ENCODE data around the gene GPX4.

The GPX4 gene

DNA sequence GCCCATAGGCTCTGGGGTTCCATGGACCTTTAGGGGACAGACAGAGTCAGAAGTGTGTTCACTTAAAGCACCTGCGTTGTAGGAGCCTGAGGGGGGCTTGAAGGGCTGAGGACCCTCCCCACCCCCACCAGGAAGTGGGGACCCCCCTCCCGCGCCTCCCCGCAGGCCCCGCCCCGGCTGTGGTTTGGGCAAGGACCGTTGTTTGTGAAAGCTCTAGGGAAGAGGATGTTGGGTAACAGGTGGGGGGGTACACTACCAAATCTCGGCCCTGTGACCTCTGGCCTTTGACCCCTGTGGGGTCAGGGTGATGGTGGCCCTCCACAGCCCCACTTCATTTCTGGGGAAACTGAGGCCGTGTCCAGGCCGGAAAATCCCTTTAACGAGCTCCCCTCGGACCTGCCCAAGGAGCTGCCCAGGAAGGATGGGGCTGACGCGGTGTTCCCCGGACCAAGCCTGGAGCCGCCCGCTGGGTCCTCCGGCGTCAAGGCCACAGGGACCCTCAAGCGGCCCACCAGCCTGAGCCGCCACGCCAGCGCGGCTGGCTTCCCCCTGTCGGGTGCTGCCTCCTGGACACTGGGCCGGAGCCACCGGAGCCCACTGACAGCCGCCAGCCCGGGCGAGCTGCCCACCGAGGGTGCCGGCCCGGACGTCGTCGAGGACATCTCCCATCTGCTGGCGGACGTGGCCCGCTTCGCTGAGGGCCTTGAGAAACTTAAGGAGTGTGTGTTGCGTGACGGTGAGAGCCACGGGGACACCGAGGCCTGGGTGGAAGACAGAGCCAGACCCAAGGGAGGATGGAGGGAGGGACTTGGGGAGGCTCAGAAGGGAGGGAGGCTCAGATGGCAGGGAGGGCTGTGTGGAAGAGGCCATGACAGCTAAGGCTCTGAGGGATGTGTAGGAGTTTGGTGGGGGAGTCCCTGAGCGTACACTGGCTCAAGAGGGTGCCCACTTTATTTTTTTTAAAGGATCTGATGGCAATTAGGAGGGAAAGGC is 35.5 kb upstream of the GPX4 start:
- no peaks in the 10 kb centered on the region for H3K36me3 ChIP-seq (ENCODE audit: insufficient read depth)
- H3K4me1 ChIP-seq (ENCODE audit: low read depth, poor library complexity, severe bottlenecking) = peaks cover 13% of the 10 kb centered on the region
- H4K20me1 ChIP-seq (ENCODE audit: insufficient read depth) = no peaks in the 10 kb centered on the region
- peak overlapping the region; percentile 57; the same call in 1 of the 2 replicates for H3K9ac ChIP-seq
- TF ChIP-seq, protein P1, sequence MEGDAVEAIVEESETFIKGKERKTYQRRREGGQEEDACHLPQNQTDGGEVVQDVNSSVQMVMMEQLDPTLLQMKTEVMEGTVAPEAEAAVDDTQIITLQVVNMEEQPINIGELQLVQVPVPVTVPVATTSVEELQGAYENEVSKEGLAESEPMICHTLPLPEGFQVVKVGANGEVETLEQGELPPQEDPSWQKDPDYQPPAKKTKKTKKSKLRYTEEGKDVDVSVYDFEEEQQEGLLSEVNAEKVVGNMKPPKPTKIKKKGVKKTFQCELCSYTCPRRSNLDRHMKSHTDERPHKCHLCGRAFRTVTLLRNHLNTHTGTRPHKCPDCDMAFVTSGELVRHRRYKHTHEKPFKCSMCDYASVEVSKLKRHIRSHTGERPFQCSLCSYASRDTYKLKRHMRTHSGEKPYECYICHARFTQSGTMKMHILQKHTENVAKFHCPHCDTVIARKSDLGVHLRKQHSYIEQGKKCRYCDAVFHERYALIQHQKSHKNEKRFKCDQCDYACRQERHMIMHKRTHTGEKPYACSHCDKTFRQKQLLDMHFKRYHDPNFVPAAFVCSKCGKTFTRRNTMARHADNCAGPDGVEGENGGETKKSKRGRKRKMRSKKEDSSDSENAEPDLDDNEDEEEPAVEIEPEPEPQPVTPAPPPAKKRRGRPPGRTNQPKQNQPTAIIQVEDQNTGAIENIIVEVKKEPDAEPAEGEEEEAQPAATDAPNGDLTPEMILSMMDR (conservative IDR thresholded peaks at IDR 0.05; ENCODE audit: low read depth, low read length) = no peak
- no peak overlapping the region for H2AFZ ChIP-seq (ENCODE audit: low read depth)
- H3K4me3 ChIP-seq (IDR thresholded peaks at IDR 0.05; ENCODE audit: insufficient read depth, low read depth, low read length) = no peak overlapping the region
- peaks cover 20% of the 10 kb centered on the region for H3K79me2 ChIP-seq (ENCODE audit: insufficient read depth, low read depth)
- peak overlapping the region; percentile 64 for H3K4me2 ChIP-seq
- no peak overlapping the region; the same call in 1 of the 2 replicates for H3K27ac ChIP-seq
- no peaks in the 10 kb centered on the region for H3K27me3 ChIP-seq (ENCODE audit: insufficient read depth, low read depth)

DNA sequence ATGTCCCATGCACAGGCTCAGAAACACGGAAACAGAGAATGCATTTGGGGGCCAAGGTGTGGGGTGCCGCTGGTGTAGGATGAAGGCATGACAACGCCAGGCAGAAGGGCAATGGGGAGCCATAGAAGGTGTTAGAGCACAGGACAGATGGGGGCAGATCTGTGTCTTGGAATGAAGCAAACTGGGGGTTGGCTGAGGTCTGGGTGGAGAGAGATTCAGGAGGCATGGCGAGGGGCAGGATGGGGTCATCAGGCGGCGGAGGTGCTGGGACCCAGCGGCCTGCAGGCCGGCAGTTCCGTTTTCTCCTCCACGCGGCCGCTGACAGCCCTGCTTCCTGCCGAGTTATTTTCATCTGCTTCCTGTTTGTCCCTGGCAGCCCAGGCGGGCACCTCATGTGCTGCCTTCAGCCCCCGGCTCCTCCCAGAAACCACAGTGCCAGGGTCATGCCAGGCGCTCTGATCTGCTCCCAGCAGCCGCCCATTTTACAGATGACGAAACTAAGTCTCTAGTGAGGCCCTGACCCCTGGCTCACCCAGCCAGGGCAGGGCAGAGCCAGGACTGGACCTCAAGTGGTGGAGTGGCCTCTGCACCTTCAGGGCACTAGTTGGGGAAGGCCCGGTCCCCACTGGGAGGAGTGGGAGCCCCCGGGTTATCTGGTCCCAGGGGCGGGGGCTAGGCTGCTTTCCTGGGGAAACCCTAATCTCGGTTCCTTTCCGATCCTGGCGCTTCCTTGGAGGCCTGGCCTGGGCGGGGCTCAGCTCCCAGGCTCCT is 34.6 kb upstream of the GPX4 start:
- Histone ChIP-seq H3K4me1 (ENCODE audit: low read depth, poor library complexity, severe bottlenecking) (peaks cover 13% of the 10 kb centered on the region), H3K27ac (no peak overlapping the region), H3K27me3 (ENCODE audit: insufficient read depth, low read depth) (no peaks in the 10 kb centered on the region), H4K20me1 (ENCODE audit: insufficient read depth) (no peaks in the 10 kb centered on the region), H3K4me2 (peak overlapping the region; percentile 64), H2AFZ (ENCODE audit: low read depth) (no peak overlapping the region), H3K9ac (no peak overlapping the region), H3K79me2 (ENCODE audit: insufficient read depth, low read depth) (peaks cover 20% of the 10 kb centered on the region), H3K4me3 (IDR thresholded peaks at IDR 0.05; ENCODE audit: insufficient read depth, low read depth, low read length) (no peak overlapping the region), H3K36me3 (ENCODE audit: insufficient read depth) (no peaks in the 10 kb centered on the region)
- TF ChIP-seq, protein P1 (conservative IDR thresholded peaks at IDR 0.05; ENCODE audit: low read depth, low read length) = no peak

DNA sequence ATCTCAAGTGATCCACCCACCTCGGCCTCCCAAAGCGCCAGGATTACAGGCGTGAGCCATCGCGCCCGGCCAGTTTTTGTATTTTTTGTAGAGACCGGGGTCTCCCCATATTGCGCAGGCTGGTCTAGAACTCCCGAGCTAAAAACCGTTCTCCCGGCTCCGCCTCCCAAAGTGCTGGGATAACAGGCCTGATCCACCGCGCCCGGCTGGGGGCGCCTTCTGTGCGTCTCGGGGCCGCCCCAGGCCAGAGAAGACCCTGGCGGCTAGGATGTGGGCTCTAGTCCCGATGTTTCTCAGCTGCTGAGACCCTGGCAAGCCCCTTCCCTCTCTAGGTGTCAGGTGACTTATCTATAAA is 33.2 kb upstream of the GPX4 start:
- Histone ChIP-seq H3K4me3 (IDR thresholded peaks at IDR 0.05; ENCODE audit: insufficient read depth, low read depth, low read length) (no peak overlapping the region), H3K79me2 (ENCODE audit: insufficient read depth, low read depth) (peaks cover 20% of the 10 kb centered on the region), H3K27ac (no peak overlapping the region), H3K27me3 (ENCODE audit: insufficient read depth, low read depth) (no peaks in the 10 kb centered on the region), H3K4me1 (ENCODE audit: low read depth, poor library complexity, severe bottlenecking) (peaks cover 20% of the 10 kb centered on the region), H4K20me1 (ENCODE audit: insufficient read depth) (no peaks in the 10 kb centered on the region), H3K9ac (no peak overlapping the region), H2AFZ (ENCODE audit: low read depth) (no peak overlapping the region), H3K4me2 (no peak overlapping the region), H3K36me3 (ENCODE audit: insufficient read depth) (no peaks in the 10 kb centered on the region)
- TF ChIP-seq, protein P1 (conservative IDR thresholded peaks at IDR 0.05; ENCODE audit: low read depth, low read length) = no peak

DNA sequence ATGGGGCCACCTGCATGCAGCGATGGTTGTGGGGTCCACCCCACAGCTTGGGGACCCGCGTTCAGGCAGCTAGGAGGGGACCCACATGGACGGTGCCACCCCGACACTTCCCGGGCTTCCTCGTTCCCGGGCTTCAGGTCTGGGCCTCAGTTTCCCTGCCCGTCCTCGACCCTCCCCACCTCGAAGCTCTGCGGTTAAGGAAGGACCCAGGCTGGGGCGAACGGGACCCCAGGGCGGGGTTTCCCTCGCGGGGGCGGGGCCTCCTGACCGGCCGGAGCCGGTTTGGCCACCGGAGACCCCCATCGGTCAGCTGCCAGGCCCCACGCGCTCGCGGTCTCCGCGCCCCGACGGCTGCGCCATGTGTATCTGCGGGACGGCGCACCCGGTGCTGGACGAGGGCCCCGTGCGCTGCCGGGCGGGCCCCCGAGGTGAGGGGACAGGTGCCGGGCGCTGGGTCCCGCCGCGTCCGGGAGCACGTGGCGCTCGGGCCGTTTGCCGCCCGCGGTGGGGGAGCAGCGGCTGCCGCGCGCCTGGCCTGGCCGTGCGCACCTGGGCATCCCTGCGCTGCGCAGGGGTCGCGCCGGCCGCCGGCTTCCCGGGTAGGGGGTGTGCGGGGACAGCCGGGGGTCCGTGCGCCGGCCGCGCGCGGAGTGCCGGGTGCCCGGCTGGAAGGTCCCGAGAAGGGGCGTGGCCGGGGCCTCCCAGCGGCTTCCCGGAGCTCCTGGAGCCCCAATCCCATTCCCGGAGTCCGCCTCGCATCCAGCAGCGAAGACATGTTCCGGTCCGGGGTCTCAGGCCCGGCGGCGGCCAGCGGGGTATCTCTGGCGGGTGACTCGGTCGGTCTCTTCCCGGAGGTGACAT is 32.6 kb upstream of the GPX4 start:
- no peaks in the 10 kb centered on the region for H4K20me1 ChIP-seq (ENCODE audit: insufficient read depth)
- no peak overlapping the region for H3K4me2 ChIP-seq
- no peak overlapping the region for H3K4me3 ChIP-seq (IDR thresholded peaks at IDR 0.05; ENCODE audit: insufficient read depth, low read depth, low read length)
- H3K79me2 ChIP-seq (ENCODE audit: insufficient read depth, low read depth) = peaks cover 20% of the 10 kb centered on the region
- TF ChIP-seq, protein P1 (conservative IDR thresholded peaks at IDR 0.05; ENCODE audit: low read depth, low read length) = no peak
- H3K27ac ChIP-seq = no peak overlapping the region
- H3K9ac ChIP-seq = no peak overlapping the region
- no peak overlapping the region for H2AFZ ChIP-seq (ENCODE audit: low read depth)
- no peaks in the 10 kb centered on the region for H3K36me3 ChIP-seq (ENCODE audit: insufficient read depth)
- no peaks in the 10 kb centered on the region for H3K27me3 ChIP-seq (ENCODE audit: insufficient read depth, low read depth)
- peaks cover 24% of the 10 kb centered on the region for H3K4me1 ChIP-seq (ENCODE audit: low read depth, poor library complexity, severe bottlenecking)

All from KMS-11 (cell line).